A549 (cell line): Measurements from ENCODE around the gene SERPINA4.

ENCODE experiments used
- CTCF ChIP-seq: fragments of >200 bp; sonication (Bioruptor Twin); formaldehyde crosslinking; IDR thresholded peaks from 3 replicates; pipeline ENCODE4 v1.5.1; 2016
- NR3C1 ChIP-seq: fragments of >200 bp; sonication (Bioruptor Twin); formaldehyde crosslinking; IDR thresholded peaks from 3 replicates; pipeline ENCODE4 v1.6.1; 2017
- SREBF2 ChIP-seq: fragments of 450-650 bp; IDR thresholded peaks from 2 replicates; pipeline ENCODE4 v1.6.1; 2014; ENCODE audit warnings: mild to moderate bottlenecking, moderate library complexity

DNA sequence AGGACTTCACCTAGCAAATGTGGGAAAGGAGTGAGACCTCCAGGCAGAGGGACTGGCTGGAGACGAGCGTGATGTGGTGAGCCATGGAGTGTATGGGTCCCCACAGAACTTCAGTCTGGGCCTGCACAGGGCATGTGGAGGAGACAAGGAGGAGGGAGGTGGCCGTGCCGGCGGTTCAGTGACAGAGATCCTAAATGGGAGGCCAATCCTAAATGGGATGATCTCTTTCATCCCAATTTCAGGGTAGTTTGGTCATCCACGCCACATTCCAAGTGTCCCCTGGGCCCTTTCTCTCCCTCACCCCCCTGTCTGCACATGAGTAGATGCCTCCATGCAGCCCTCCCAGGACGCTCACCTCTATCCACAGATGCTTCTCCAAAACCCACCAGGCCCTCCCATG, 33.2 kb downstream of the SERPINA4 start:
- TF ChIP-seq CTCF (no peak), NR3C1 (no peak), SREBF2 (no peak)
